Measurements from ENCODE around the gene RIPK4.

Gene RIPK4

DNA sequence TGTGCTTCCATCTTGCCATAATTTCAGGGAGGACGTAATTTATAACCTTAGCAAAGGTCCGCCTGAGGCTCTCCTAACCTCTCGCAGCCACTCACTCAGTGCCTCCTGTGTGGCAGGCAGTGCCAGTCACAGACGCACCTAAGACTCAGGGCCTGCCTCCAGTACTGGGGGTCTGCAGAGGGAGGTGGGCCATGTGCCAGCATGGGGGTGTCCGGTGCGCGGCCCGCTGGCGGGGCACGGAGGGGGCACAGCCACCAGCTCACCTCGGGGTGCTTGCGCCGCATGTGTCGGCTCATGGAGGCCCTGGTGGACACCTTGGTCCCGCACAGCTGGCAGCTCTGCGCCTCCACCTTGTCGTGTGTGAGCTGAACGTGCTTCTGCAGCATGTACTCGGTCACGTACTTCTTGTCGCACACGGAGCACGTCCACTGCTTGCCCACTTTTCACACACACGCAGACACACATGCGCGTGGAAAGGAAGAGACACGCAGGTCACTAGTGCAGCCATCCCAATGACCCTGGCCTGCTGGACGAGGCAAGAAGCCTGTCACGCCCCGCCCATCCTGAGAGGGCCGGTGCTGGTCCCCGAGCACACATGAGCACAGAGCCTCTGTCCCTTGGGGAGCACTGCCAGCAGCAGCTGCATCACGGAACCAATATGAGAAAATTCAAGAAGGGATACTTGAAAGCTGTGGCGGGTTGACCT lies 43.2 kb upstream of the RIPK4 start:
- no peak for DNase-seq
- no peak overlapping the region for H3K4me3 ChIP-seq (ENCODE audit: low read depth, low read length)
- TF ChIP-seq, protein P1, sequence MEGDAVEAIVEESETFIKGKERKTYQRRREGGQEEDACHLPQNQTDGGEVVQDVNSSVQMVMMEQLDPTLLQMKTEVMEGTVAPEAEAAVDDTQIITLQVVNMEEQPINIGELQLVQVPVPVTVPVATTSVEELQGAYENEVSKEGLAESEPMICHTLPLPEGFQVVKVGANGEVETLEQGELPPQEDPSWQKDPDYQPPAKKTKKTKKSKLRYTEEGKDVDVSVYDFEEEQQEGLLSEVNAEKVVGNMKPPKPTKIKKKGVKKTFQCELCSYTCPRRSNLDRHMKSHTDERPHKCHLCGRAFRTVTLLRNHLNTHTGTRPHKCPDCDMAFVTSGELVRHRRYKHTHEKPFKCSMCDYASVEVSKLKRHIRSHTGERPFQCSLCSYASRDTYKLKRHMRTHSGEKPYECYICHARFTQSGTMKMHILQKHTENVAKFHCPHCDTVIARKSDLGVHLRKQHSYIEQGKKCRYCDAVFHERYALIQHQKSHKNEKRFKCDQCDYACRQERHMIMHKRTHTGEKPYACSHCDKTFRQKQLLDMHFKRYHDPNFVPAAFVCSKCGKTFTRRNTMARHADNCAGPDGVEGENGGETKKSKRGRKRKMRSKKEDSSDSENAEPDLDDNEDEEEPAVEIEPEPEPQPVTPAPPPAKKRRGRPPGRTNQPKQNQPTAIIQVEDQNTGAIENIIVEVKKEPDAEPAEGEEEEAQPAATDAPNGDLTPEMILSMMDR (IDR thresholded peaks at IDR 0.05; ENCODE audit: low read depth, low read length): no peak
- no peak overlapping the region for H3K27ac ChIP-seq
- no peaks in the 10 kb centered on the region for H3K27me3 ChIP-seq (ENCODE audit: insufficient read depth, low read depth, severe bottlenecking)
- H3K36me3 ChIP-seq: peaks cover 41% of the 10 kb centered on the region
- H3K9me3 ChIP-seq (ENCODE audit: severe bottlenecking): no peaks in the 10 kb centered on the region

DNA sequence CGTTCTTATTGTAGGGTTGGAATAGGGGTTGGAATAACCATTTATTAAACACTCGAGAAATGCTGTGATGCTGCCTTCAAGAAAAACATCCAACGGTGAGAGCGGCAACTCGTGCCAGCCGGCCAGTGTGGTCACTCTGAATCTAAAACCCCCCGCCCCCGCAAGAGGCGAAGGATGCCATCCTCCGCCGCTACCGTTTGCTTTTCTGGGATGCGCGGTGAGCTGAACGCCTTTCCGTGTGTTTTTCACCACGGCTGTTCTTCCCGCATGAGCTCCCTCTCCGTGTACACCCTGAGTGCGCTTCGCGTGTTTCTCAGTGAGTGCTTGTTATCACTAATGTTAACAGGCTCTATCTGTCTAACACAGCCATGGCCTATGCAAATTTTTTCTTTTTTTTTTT lies 42.0 kb upstream of the RIPK4 start:
- DNase-seq: no peak
- Histone ChIP-seq H3K4me3 (ENCODE audit: low read depth, low read length) (no peak overlapping the region), H3K9me3 (ENCODE audit: severe bottlenecking) (no peaks in the 10 kb centered on the region), H3K27me3 (ENCODE audit: insufficient read depth, low read depth, severe bottlenecking) (no peaks in the 10 kb centered on the region), H3K36me3 (peaks cover 46% of the 10 kb centered on the region), H3K27ac (no peak overlapping the region)
- TF ChIP-seq, protein P1 (IDR thresholded peaks at IDR 0.05; ENCODE audit: low read depth, low read length): no peak

- peaks cover 51% of the 10 kb centered on the region for H3K36me3 ChIP-seq
- no peaks in the 10 kb centered on the region for H3K9me3 ChIP-seq (ENCODE audit: severe bottlenecking)
- TF ChIP-seq, protein P1 (IDR thresholded peaks at IDR 0.05; ENCODE audit: low read depth, low read length): no peak
- H3K4me3 ChIP-seq (ENCODE audit: low read depth, low read length): no peak overlapping the region
- H3K27ac ChIP-seq: no peak overlapping the region
- no peak for DNase-seq
- no peaks in the 10 kb centered on the region for H3K27me3 ChIP-seq (ENCODE audit: insufficient read depth, low read depth, severe bottlenecking)
These were observed 41.2 kb upstream of the RIPK4 start for GRCh38 chr21:41808094-41808493.

- TF ChIP-seq, protein P1 (IDR thresholded peaks at IDR 0.05; ENCODE audit: low read depth, low read length): no peak
- no peaks in the 10 kb centered on the region for H3K9me3 ChIP-seq (ENCODE audit: severe bottlenecking)
- DNase-seq: no peak
- no peaks in the 10 kb centered on the region for H3K27me3 ChIP-seq (ENCODE audit: insufficient read depth, low read depth, severe bottlenecking)
- no peak overlapping the region for H3K27ac ChIP-seq
- peaks cover 55% of the 10 kb centered on the region for H3K36me3 ChIP-seq
- H3K4me3 ChIP-seq (ENCODE audit: low read depth, low read length): no peak overlapping the region
These were observed 39.9 kb upstream of the RIPK4 start for GRCh38 chr21:41806773-41807172.

DNA sequence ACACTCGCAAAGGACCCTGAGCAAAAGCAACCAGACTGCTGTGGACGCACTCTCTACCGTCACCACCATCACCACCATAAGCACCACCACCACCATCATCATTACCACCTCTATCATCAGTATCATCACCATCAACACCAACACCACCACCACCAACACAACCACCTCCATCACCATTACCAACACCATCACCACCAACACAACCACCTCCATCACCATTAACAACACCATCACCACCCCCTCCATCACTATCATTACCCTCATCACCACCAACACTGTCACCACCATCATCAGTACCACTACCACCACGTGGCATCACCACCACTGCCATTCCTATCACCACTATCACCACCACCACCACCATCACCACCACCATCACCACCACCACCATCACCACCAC lies 38.8 kb upstream of the RIPK4 start:
- Histone ChIP-seq H3K4me3 (ENCODE audit: low read depth, low read length) (no peak overlapping the region), H3K36me3 (peaks cover 59% of the 10 kb centered on the region), H3K27me3 (ENCODE audit: insufficient read depth, low read depth, severe bottlenecking) (no peaks in the 10 kb centered on the region), H3K27ac (no peak overlapping the region), H3K9me3 (ENCODE audit: severe bottlenecking) (no peaks in the 10 kb centered on the region)
- no peak for DNase-seq
- TF ChIP-seq, protein P1 (IDR thresholded peaks at IDR 0.05; ENCODE audit: low read depth, low read length): no peak

DNA sequence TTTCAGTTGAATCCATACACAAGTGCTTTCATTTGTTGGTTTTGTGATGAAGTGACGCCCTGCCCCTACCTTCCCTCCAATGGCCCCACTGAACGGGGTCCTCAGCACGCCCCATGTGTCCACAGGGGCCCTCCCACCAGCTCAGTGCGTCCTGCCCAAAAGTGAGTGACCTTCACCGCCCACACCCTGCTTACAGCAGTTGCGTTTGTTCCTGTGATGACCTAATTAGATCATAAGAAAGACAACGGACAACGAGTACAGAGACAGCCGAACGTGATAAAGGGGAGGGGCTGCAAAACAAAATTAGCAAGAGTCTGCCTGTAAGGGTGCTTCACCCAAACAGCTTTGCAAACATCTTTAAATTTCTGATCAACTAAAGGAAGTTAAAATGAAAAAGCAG lies 38.2 kb upstream of the RIPK4 start:
- Histone ChIP-seq H3K27me3 (ENCODE audit: insufficient read depth, low read depth, severe bottlenecking) (no peaks in the 10 kb centered on the region), H3K4me3 (ENCODE audit: low read depth, low read length) (no peak overlapping the region), H3K27ac (no peak overlapping the region), H3K36me3 (peaks cover 58% of the 10 kb centered on the region), H3K9me3 (ENCODE audit: severe bottlenecking) (no peaks in the 10 kb centered on the region)
- TF ChIP-seq, protein P1 (IDR thresholded peaks at IDR 0.05; ENCODE audit: low read depth, low read length): no peak
- no peak for DNase-seq
